HEK293 (cell line): ENCODE results near the gene GADD45GIP1.

Experiments
- CTCF ChIA-PET: fragments of 350-600 bp; formaldehyde crosslinking; extraction: SDS; loops from one replicate; lab custom pipeline; 2021; ENCODE audit warnings: antibody characterized with exemption; lab: Yijun Ruan, JAX
- POLR2A ChIA-PET: fragments of 300-600 bp; formaldehyde crosslinking; extraction: SDS; loops from one replicate; lab custom pipeline; 2020; ENCODE audit warnings: antibody characterized with exemption, inconsistent platforms; lab: Yijun Ruan, JAX
- H3K27ac ChIP-seq: fragments of 200-500 bp; sonication (Bioruptor generic); 2 replicates; pipeline ENCODE4 v1.5.1; 2014; ENCODE audit warnings: low read depth, low read length, control low read depth, inconsistent platforms; ENCODE audit errors: extremely low read depth
- H3K36me3 ChIP-seq, 2 experiments: fragments of 200-500 bp in 1 of 2; sonication (Bioruptor generic) in 1 of 2; 1 replicate in 1 of 2; 2 replicates in 1 of 2; pipeline ENCODE4 v1.5.1; 2014 to 2017; ENCODE audit warnings: inconsistent platforms in 2 of 2, low read length in 2 of 2; ENCODE audit not compliant: control insufficient read depth in 2 of 2, insufficient read depth in 1 of 2
- H3K4me1 ChIP-seq: fragments of 200-500 bp; sonication (Bioruptor generic); 2 replicates; pipeline ENCODE4 v1.5.1; 2014; ENCODE audit warnings: mild to moderate bottlenecking, low read length, inconsistent platforms; ENCODE audit not compliant: control insufficient read depth, insufficient read depth
- H3K4me3 ChIP-seq: 2 replicates; pipeline ENCODE4 v1.5.1; 2011; ENCODE audit warnings: low read depth, mild to moderate bottlenecking, control low read depth, low read length, moderate library complexity
- H3K9me3 ChIP-seq: fragments of 200-500 bp; sonication (Bioruptor generic); 2 replicates; pipeline ENCODE4 v1.5.1; 2014; ENCODE audit warnings: low read depth, low read length, inconsistent platforms; ENCODE audit not compliant: control insufficient read depth, insufficient read depth
- EGR2 ChIP-seq: fragments of 450-650 bp; formaldehyde crosslinking; IDR thresholded peaks from 2 replicates; pipeline ENCODE4 v1.5.1; 2016; ENCODE audit warnings: low read depth, missing biosample characterization, missing genetic modification characterization
- KLF10 ChIP-seq: fragments of 450-650 bp; IDR thresholded peaks from 2 replicates; pipeline ENCODE4 v1.5.1; 2018; ENCODE audit warnings: missing biosample characterization, mild to moderate bottlenecking, missing genetic modification characterization
- PATZ1 ChIP-seq: fragments of 450-650 bp; formaldehyde crosslinking; IDR thresholded peaks from 2 replicates; pipeline ENCODE4 v1.5.1; 2016; ENCODE audit warnings: missing biosample characterization, missing genetic modification characterization
- SALL2 ChIP-seq: fragments of 450-650 bp; formaldehyde crosslinking; IDR thresholded peaks from 2 replicates; pipeline ENCODE4 v1.5.0; 2017; ENCODE audit warnings: missing biosample characterization, mild to moderate bottlenecking, missing genetic modification characterization, borderline replicate concordance
- TRIM28 ChIP-seq: IDR thresholded peaks from 2 replicates; pipeline ENCODE4 v1.6.1; 2011; ENCODE audit warnings: low read length, control low read depth, borderline replicate concordance
- WT1 ChIP-seq: fragments of 450-650 bp; formaldehyde crosslinking; IDR thresholded peaks from 2 replicates; pipeline ENCODE4 v1.5.1; 2016; ENCODE audit warnings: missing biosample characterization, missing genetic modification characterization
- YY2 ChIP-seq: fragments of 450-650 bp; formaldehyde crosslinking; IDR thresholded peaks from 2 replicates; pipeline ENCODE4 v1.5.1; 2016; ENCODE audit warnings: missing biosample characterization, missing genetic modification characterization
- ZFHX2 ChIP-seq: fragments of 450-650 bp; formaldehyde crosslinking; conservative IDR thresholded peaks from 2 replicates; pipeline ENCODE4 v1.5.1; 2016; ENCODE audit warnings: missing biosample characterization, missing genetic modification characterization
- ZNF112 ChIP-seq: fragments of 450-650 bp; formaldehyde crosslinking; IDR thresholded peaks from 2 replicates; pipeline ENCODE4 v1.5.0; 2017; ENCODE audit warnings: missing biosample characterization, missing genetic modification characterization
- ZNF341 ChIP-seq: fragments of 450-650 bp; formaldehyde crosslinking; IDR thresholded peaks from 2 replicates; pipeline ENCODE4; 2016; ENCODE audit warnings: low read depth, missing biosample characterization, missing genetic modification characterization
- ZNF366 ChIP-seq: fragments of 450-650 bp; formaldehyde crosslinking; conservative IDR thresholded peaks from 2 replicates; pipeline ENCODE4 v1.5.1; 2016; ENCODE audit warnings: missing biosample characterization, missing genetic modification characterization
- ZNF571 ChIP-seq: fragments of 450-650 bp; formaldehyde crosslinking; IDR thresholded peaks from 2 replicates; pipeline ENCODE4 v1.5.0; 2017; ENCODE audit warnings: missing biosample characterization, missing genetic modification characterization
- ZNF580 ChIP-seq: fragments of 450-650 bp; formaldehyde crosslinking; IDR thresholded peaks from 2 replicates; pipeline ENCODE4 v1.5.1; 2016; ENCODE audit warnings: missing biosample characterization, missing genetic modification characterization
- ZNF624 ChIP-seq: fragments of 450-650 bp; formaldehyde crosslinking; IDR thresholded peaks from 2 replicates; pipeline ENCODE4 v1.5.1; 2017; ENCODE audit warnings: missing biosample characterization, missing genetic modification characterization
- ZNF626 ChIP-seq: fragments of 450-650 bp; sonication (Bioruptor Pico); formaldehyde crosslinking; IDR thresholded peaks from 2 replicates; pipeline ENCODE4 v1.5.1; 2018; ENCODE audit warnings: missing biosample characterization, missing genetic modification characterization, inconsistent platforms
- ZNF660 ChIP-seq: fragments of 450-650 bp; IDR thresholded peaks from 2 replicates; pipeline ENCODE4 v1.5.1; 2018; ENCODE audit warnings: missing biosample characterization, mild to moderate bottlenecking, missing genetic modification characterization
- ZNF707 ChIP-seq: fragments of 450-650 bp; formaldehyde crosslinking; IDR thresholded peaks from 2 replicates; pipeline ENCODE4 v1.5.1; 2016; ENCODE audit warnings: missing biosample characterization, missing genetic modification characterization
- ZNF777 ChIP-seq: fragments of 450-650 bp; formaldehyde crosslinking; IDR thresholded peaks from 2 replicates; pipeline ENCODE4 v1.5.1; 2017; ENCODE audit warnings: missing biosample characterization, missing genetic modification characterization, borderline replicate concordance
- TF ChIP-seq, protein P1 (sequence below): fragments of 450-650 bp; formaldehyde crosslinking; IDR thresholded peaks from 2 replicates; pipeline ENCODE4 v1.5.1; 2016; ENCODE audit warnings: missing biosample characterization, missing genetic modification characterization

GADD45GIP1 gene

GRCh38 chr19:12985049-12985776, 28.2 kb upstream of the GADD45GIP1 start:
- ChIA-PET POLR2A (interaction anchor here (0.5 to 1.2 kb wide), 2 partner anchors 95 to 171 kb away, joined by 3 read pairs; no protein-coding TSS in a partner anchor), CTCF (interaction anchor here (0.6 to 13.3 kb wide), 13 partner anchors 8 to 603 kb away, joined by 3 to 274 read pairs (median 5); no protein-coding TSS in a partner anchor)
- no peaks in the 10 kb centered on the region for H3K9me3 ChIP-seq
- H3K36me3 ChIP-seq = no peaks in the 10 kb centered on the region
- no peak overlapping the region for H3K27ac ChIP-seq
- no peaks in the 10 kb centered on the region for H3K4me1 ChIP-seq
- H3K4me3 ChIP-seq = no peak overlapping the region
- TF ChIP-seq ZNF571 (tag by site-specific recombination) (no peak), ZNF580 (tag by site-specific recombination) (no peak), SALL2 (tag by site-specific recombination) (no peak), ZNF366 (tag by site-specific recombination) (0 out of 2 replicates have a peak, but pooled peaks have one; percentile 15), ZNF660 (tag by site-specific recombination) (no peak), EGR2 (peak; percentile 49; the same call in 1 of the 2 replicates), KLF10 (tag by site-specific recombination) (no peak), TRIM28 (no peak), ZNF626 (tag by site-specific recombination) (no peak), ZFHX2 (tag by site-specific recombination) (peak; percentile 67), ZNF624 (tag by site-specific recombination) (no peak)
- TF ChIP-seq, protein P1, sequence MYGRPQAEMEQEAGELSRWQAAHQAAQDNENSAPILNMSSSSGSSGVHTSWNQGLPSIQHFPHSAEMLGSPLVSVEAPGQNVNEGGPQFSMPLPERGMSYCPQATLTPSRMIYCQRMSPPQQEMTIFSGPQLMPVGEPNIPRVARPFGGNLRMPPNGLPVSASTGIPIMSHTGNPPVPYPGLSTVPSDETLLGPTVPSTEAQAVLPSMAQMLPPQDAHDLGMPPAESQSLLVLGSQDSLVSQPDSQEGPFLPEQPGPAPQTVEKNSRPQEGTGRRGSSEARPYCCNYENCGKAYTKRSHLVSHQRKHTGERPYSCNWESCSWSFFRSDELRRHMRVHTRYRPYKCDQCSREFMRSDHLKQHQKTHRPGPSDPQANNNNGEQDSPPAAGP (tag by site-specific recombination) = 0 out of 2 replicates have a peak, but pooled peaks have one; percentile 9

DNA sequence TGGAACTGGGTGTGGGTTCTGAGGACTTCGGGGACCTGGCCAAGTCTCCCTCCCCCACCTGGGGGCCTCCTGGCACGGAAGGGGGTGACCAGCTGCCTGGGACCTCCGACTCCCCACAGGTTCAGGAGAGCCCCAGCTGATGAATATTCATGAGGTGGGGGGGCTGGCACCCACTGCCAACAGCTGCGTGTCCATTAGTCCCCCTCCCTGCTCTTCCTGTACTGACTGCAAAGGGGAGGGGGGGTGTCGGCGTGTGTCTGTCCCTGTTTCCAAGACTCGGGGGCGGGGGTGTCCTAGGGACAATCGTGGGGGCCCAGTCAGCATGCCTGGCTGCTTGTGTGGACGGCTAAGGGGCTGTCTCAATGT, 27.6 kb upstream of the GADD45GIP1 start:
- POLR2A ChIA-PET = interaction anchor here (0.5 to 1.2 kb wide), 2 partner anchors 95 to 171 kb away, joined by 3 read pairs; no protein-coding TSS in a partner anchor
- H3K4me3 ChIP-seq = no peak overlapping the region
- no peak overlapping the region for H3K27ac ChIP-seq
- no peaks in the 10 kb centered on the region for H3K9me3 ChIP-seq
- no peaks in the 10 kb centered on the region for H3K4me1 ChIP-seq
- H3K36me3 ChIP-seq = no peaks in the 10 kb centered on the region
- TF ChIP-seq ZNF707 (tag by site-specific recombination) (no peak), ZNF341 (tag by site-specific recombination) (peak; percentile 75), YY2 (tag by site-specific recombination) (no peak), WT1 (tag by site-specific recombination) (no peak), PATZ1 (tag by site-specific recombination) (0 out of 2 replicates have a peak, but pooled peaks have one; percentile 41), ZNF777 (tag by site-specific recombination) (no peak), ZNF112 (no peak)
- CTCF ChIA-PET = interaction anchor here (0.6 to 13.3 kb wide), 9 partner anchors 19 to 604 kb away, joined by 3 to 274 read pairs (median 7); no protein-coding TSS in a partner anchor
